B cell (primary cell): ENCODE measurements around the gene HBS1L. TPM values are rescaled to one million over a fixed set of nuclear protein-coding genes. Genes with fewer than 3 reads are reported as not detected.

ENCODE experiments used
- ATAC-seq: fragments of 200-7000 bp; cut with Tn5 transposase; one replicate; pipeline ENCODE4 v1.10.0; 2021; ENCODE audit warnings: low read depth, mild to moderate bottlenecking, moderate number of reproducible peaks, moderate library complexity
- CTCF ChIA-PET: fragments of 350-600 bp; sonication (Branson Sonifier 250); formaldehyde crosslinking; loops from one replicate; lab custom pipeline; 2021; ENCODE audit warnings: antibody characterized with exemption, inconsistent platforms; lab: Charles Lee
- POLR2A ChIA-PET: fragments of 350-600 bp; sonication (Branson Sonifier 250); formaldehyde crosslinking; loops from one replicate; lab custom pipeline; 2021; ENCODE audit warnings: antibody characterized with exemption; lab: Charles Lee
- DNase-seq: peaks from one replicate; pipeline ENCODE4 v3.0.0; 2013
- H2AFZ ChIP-seq: 2 replicates; pipeline ENCODE4 v1.6.1; 2012; ENCODE audit warnings: mild to moderate bottlenecking, low read depth, low read length; ENCODE audit not compliant: insufficient read depth, poor library complexity, severe bottlenecking
- H3K27ac ChIP-seq, 2 donors: 1 replicate in 1 of 2; 2 replicates in 1 of 2; pipeline ENCODE4 v1.5.1; 2012 to 2013; ENCODE audit warnings: low read length in 2 of 2, mild to moderate bottlenecking in 2 of 2, moderate library complexity in 1 of 2
- H3K27me3 ChIP-seq, 4 experiments: fragments of 200-600 bp in 1 of 4; sonication (generic) in 1 of 4; replicated peaks in 1 of 4; 1 replicate in 2 of 4; 2 replicates in 2 of 4; pipeline versions ENCODE4 v1.6.1 to v1.7.0; 2013 to 2016; ENCODE audit warnings: low read length in 3 of 4, mild to moderate bottlenecking in 2 of 4, mixed read lengths in 1 of 4, moderate library complexity in 1 of 4; ENCODE audit not compliant: insufficient read depth in 4 of 4, control insufficient read depth in 3 of 4; ENCODE audit errors: control extremely low read depth in 1 of 4
- H3K36me3 ChIP-seq, 2 experiments: replicated peaks in 1 of 2; 1 replicate in 1 of 2; 2 replicates in 1 of 2; pipeline versions ENCODE4 v1.6.1 to v1.7.1; 2013; ENCODE audit warnings: low read length in 1 of 2; ENCODE audit not compliant: insufficient read depth in 2 of 2, control insufficient read depth in 1 of 2; ENCODE audit errors: control extremely low read depth in 1 of 2, extremely low read depth in 1 of 2
- H3K4me1 ChIP-seq, 2 donors: fragments of 200-600 bp in 1 of 2; sonication (generic) in 1 of 2; 1 replicate in 1 of 2; 2 replicates in 1 of 2; pipeline versions ENCODE4 v1.5.1 to v1.6.1; 2013 to 2017; ENCODE audit warnings: low read length in 2 of 2; ENCODE audit not compliant: control insufficient read depth in 2 of 2, insufficient read depth in 2 of 2
- H3K4me2 ChIP-seq: replicated peaks from 2 replicates; pipeline ENCODE3; 2012; ENCODE audit warnings: mild to moderate bottlenecking, low read depth, low read length; ENCODE audit not compliant: poor library complexity, severe bottlenecking
- H3K4me3 ChIP-seq, 5 experiments: fragments of 200-600 bp in 1 of 5; sonication (generic) in 1 of 5; 1 replicate in 3 of 5; 2 replicates in 2 of 5; pipeline versions ENCODE4 v1.5.1 to v1.7.0; 2011 to 2016; ENCODE audit warnings: low read length in 4 of 5, mild to moderate bottlenecking in 4 of 5, low read depth in 2 of 5, control low read depth in 1 of 5, moderate library complexity in 1 of 5; ENCODE audit not compliant: insufficient read depth in 1 of 5; ENCODE audit errors: control extremely low read depth in 1 of 5, extremely low read depth in 1 of 5
- H3K79me2 ChIP-seq: fragments of 200-600 bp; sonication (generic); one replicate; pipeline ENCODE4 v1.6.0; 2016; ENCODE audit warnings: low read length; ENCODE audit not compliant: control insufficient read depth, insufficient read depth
- H3K9ac ChIP-seq: fragments of 200-600 bp; sonication (generic); 2 replicates; pipeline ENCODE4 v1.6.1; 2017; ENCODE audit warnings: mild to moderate bottlenecking, low read length, moderate library complexity
- H3K9me3 ChIP-seq, 3 donors: one replicate each; pipeline versions ENCODE4 v1.6.1 to v1.7.1; 2013; ENCODE audit warnings: low read length in 2 of 3; ENCODE audit not compliant: control insufficient read depth in 2 of 3, insufficient read depth in 1 of 3; ENCODE audit errors: control extremely low read depth in 1 of 3
- H4K20me1 ChIP-seq: 2 replicates; pipeline ENCODE4 v1.6.0; 2012; ENCODE audit warnings: mild to moderate bottlenecking, low read length; ENCODE audit not compliant: insufficient read depth, control insufficient read depth, poor library complexity, severe bottlenecking
- H3K27ac Mint-ChIP-seq: one replicate; pipeline ENCODE4 v1.8.0; 2021; ENCODE audit warnings: mixed read lengths
- H3K27me3 Mint-ChIP-seq: one replicate; pipeline ENCODE4 v1.8.0; 2021; ENCODE audit warnings: mixed read lengths
- H3K4me1 Mint-ChIP-seq: one replicate; pipeline ENCODE4 v1.8.0; 2021; ENCODE audit warnings: mixed read lengths
- H3K4me3 Mint-ChIP-seq: one replicate; pipeline ENCODE4 v1.8.0; 2021; ENCODE audit warnings: mixed read lengths
- H3K9me3 Mint-ChIP-seq: one replicate; pipeline ENCODE4 v1.8.0; 2022; ENCODE audit warnings: mixed read lengths; ENCODE audit not compliant: insufficient read depth
- EZH2 ChIP-seq: IDR thresholded peaks from 2 replicates; pipeline ENCODE4 v1.6.1; 2012; ENCODE audit warnings: borderline replicate concordance, low read depth, mild to moderate bottlenecking, moderate library complexity, low read length; ENCODE audit not compliant: insufficient read depth, poor library complexity, severe bottlenecking
- WGBS: methylation state at CpG from one replicate; pipeline ENCODE4 v1.1.5; 2013; ENCODE audit warnings: missing lambda C conversion rate; ENCODE audit not compliant: insufficient coverage; 5-methylcytosine and 5-hydroxymethylcytosine counted together
- intact Hi-C: fragments of 100-400 bp; cut with micrococcal nuclease; formaldehyde crosslinking; loops from one replicate; pipeline ENCODE4 v1.10.0; 2022
- polyA plus RNA-seq: library from polyadenylated mRNA; depleted of rRNA; stranded (reverse); fragments of >200 nt; gene quantifications from 2 replicates; pipeline ENCODE4 v1.2.3, GENCODE V29; 2012
- total RNA-seq, 2 donors: library from RNA; stranded (reverse); fragments of 120-200 nt in 1 of 2; gene quantifications; 1 replicate in 1 of 2; 2 replicates in 1 of 2; pipeline versions ENCODE4 v1.2.3 to v1.2.4, GENCODE V29; 2013 to 2022
- TF ChIP-seq, protein P1 (sequence below): fragments of 200-600 bp; IDR thresholded peaks from one replicate; pipeline ENCODE4 v1.8.0; 2022; ENCODE audit warnings: antibody characterized with exemption, mild to moderate bottlenecking

The HBS1L gene
- total and polyA plus RNA-seq, 2 donors (not counting 1 experiment from before 2014, with no cell fraction given): 10.3 to 58.2 TPM

DNA sequence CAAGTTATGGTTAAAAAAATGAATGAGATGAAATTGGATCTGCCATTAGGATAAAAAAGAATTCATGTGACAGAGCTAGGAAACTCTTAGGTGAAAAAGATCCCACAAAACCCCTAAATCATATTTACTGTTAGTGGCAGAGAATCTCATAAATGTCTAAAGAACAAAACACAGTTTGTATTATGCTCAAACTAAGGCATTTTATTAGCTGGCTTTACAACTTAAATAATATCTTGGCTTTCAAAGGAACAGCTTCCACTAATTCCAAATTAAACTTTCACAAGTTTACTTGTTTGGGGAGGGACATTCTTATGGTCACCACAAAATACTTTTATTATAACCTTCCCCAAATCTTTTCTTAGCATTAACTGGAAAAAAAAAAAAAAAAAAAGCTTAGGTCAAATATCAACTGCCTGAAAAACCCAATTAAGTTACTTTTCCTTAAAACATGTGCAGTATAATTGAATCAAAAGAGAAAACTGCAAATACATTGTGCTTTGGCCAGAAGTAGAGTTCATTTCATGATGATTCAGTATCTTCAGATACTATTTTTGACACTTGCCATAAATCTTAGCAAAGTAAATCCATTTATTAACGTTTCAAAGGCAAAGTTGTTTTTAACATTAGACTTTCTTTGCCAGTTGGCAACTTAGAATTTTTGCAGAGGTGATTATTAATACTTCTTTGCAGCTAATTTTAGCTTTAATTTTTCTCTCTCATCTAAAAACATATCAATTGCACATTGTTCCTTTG, 90.0 kb downstream of the HBS1L start:
- Mint-ChIP-seq H3K4me1 (no peaks in the 10 kb centered on the region), H3K27ac (no peak overlapping the region), H3K27me3 (no peaks in the 10 kb centered on the region), H3K4me3 (no peak overlapping the region), H3K9me3 (peaks cover 5% of the 10 kb centered on the region)
- H3K79me2 ChIP-seq: no peaks in the 10 kb centered on the region
- H3K27me3 ChIP-seq: no peaks in the 10 kb centered on the region
- H4K20me1 ChIP-seq: no peaks in the 10 kb centered on the region
- H3K9me3 ChIP-seq: no peaks in the 10 kb centered on the region
- no peak overlapping the region for H3K27ac ChIP-seq
- intact Hi-C loops: no loop called here
- H2AFZ ChIP-seq: no peak overlapping the region
- no peak overlapping the region for H3K4me2 ChIP-seq
- no peaks in the 10 kb centered on the region for H3K4me1 ChIP-seq
- ATAC-seq (no peak), DNase-seq (no peak)
- CTCF ChIA-PET: interaction anchor here (0.5 to 1.8 kb wide), 3 partner anchors 24 to 872 kb away, joined by 3 to 6 read pairs (median 3); no protein-coding TSS in a partner anchor
- no peak overlapping the region for H3K4me3 ChIP-seq
- peaks cover 4 to 36% of the 10 kb centered on the region in 2 experiments for H3K36me3 ChIP-seq
- TF ChIP-seq, protein P1, sequence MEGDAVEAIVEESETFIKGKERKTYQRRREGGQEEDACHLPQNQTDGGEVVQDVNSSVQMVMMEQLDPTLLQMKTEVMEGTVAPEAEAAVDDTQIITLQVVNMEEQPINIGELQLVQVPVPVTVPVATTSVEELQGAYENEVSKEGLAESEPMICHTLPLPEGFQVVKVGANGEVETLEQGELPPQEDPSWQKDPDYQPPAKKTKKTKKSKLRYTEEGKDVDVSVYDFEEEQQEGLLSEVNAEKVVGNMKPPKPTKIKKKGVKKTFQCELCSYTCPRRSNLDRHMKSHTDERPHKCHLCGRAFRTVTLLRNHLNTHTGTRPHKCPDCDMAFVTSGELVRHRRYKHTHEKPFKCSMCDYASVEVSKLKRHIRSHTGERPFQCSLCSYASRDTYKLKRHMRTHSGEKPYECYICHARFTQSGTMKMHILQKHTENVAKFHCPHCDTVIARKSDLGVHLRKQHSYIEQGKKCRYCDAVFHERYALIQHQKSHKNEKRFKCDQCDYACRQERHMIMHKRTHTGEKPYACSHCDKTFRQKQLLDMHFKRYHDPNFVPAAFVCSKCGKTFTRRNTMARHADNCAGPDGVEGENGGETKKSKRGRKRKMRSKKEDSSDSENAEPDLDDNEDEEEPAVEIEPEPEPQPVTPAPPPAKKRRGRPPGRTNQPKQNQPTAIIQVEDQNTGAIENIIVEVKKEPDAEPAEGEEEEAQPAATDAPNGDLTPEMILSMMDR: no peak
- TF ChIP-seq EZH2: no peak
- POLR2A ChIA-PET: no interaction called here
- WGBS: no CpG with 5 or more reads among the region's 1 CpG
- no peak overlapping the region for H3K9ac ChIP-seq

GRCh38 chr6:134962421-134962820, 92.2 kb downstream of the HBS1L start:
- POLR2A ChIA-PET: no interaction called here
- no peak for DNase-seq
- no peaks in the 10 kb centered on the region for H3K27me3 ChIP-seq
- Mint-ChIP-seq H3K4me3 (no peak overlapping the region), H3K27ac (no peak overlapping the region), H3K27me3 (no peaks in the 10 kb centered on the region), H3K4me1 (no peaks in the 10 kb centered on the region), H3K9me3 (peaks cover 5% of the 10 kb centered on the region)
- intact Hi-C loops: no loop called here
- CTCF ChIA-PET: no interaction called here
- H2AFZ ChIP-seq: no peak overlapping the region
- H3K4me1 ChIP-seq: no peaks in the 10 kb centered on the region
- H3K9me3 ChIP-seq: peaks cover 0 to 2% (median 0%) of the 10 kb centered on the region in 3 donors
- no peak overlapping the region for H3K9ac ChIP-seq
- peaks cover 8 to 31% of the 10 kb centered on the region in 2 experiments for H3K36me3 ChIP-seq
- TF ChIP-seq, protein P1: no peak
- no peak for TF ChIP-seq EZH2
- no peaks in the 10 kb centered on the region for H3K79me2 ChIP-seq
- no peak overlapping the region for H3K4me3 ChIP-seq
- H3K4me2 ChIP-seq: no peak overlapping the region
- no peak overlapping the region for H3K27ac ChIP-seq
- ATAC-seq: no peak
- H4K20me1 ChIP-seq: no peaks in the 10 kb centered on the region
